HL-60/S4 (cell line): ENCODE data around the gene TNRC18.
"Not testable (repeated sequence)": the region's sequence is repeated elsewhere in the genome, so short reads cannot be mapped to it uniquely, and the experiment has no call there.

ENCODE experiments used
- in situ Hi-C: fragments of 300-500 bp; cut with MboI; formaldehyde crosslinking; loops from 2 replicates; pipeline ENCODE4 v1.14.3; 2022; ENCODE audit warnings: low sequenced_read_pairs

Gene TNRC18

DNA sequence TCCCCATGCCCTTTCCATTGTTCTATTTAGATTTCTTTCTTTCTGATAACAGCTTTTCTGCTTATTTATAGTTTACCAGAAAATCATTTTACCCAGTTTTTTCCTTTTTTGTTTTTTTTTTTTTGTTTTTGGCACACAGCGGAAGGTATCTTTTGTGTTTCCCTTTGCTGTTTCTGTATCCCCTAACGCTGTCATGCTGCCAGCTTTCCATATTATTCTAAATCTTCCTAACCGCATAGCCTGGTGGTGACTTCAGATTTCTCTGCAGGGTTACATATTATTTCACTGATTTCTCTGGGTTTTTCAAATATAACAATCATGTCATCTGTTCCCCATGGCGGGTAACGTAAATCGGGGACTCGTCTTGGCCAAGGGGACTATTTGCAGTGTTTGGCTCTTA is 144.9 kb downstream of the TNRC18 start:
- in situ Hi-C loops = no loop called here

DNA sequence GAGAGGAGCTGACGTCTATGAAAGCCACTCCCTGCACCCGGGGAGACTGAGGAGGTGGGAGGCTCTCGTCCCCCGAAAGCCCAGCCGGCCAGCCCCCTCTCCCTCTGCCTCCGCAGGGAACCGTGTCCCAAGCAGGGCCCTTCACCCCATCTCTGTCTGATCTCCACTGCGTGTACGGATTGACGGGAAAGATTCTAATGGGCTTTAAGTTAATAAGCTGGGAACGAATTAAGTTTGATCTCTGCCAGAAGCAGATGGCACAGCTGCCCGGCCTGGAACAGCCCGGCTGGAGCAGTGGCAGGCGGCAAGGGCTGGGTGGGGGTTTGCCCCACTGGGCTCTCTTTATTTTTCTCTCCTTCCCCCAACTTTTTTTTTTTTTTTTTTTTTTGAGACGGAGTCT is 147.0 kb downstream of the TNRC18 start:
- in situ Hi-C loops = no loop called here

DNA sequence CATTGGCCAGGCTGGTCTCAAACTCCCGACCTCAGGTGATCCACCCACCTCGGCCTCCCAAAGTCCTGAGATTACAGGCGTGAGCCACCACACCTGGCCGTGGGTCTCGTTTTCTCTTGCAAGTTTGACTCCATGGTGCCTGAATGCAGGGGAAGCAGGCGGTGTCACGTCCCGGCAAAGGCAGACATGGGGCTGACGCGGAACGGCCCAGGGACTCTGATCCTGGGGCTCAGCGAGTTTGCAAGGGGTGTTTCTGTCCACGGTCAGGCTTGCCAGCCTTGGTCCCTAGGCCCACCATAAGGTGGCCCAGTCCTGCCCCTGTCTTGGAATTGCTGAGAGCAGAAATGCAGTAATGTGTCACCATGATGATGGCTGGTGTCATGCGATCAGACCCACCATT is 147.5 kb downstream of the TNRC18 start:
- in situ Hi-C loops = not testable (repeated sequence)

DNA sequence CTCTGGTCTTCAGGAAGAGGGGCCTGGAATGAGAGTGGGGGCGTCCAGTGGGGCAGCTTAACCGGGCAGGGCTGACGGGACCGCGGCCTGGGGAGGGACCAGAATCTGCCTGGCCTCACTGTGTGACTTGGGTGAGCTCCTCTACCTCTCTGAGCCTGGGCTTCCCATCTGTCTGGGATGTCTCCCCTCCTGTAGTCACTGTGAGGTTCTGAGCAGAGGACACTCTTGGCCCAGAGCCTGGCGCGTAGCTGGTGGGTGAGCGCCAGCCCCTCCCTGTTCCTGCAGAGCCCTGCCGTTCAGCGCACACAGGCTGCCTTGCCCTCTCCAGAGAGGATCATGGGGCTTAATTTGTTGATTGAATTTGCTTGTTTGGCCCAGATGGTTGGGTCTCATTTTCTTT is 148.1 kb downstream of the TNRC18 start:
- in situ Hi-C loops = not testable (repeated sequence)

DNA sequence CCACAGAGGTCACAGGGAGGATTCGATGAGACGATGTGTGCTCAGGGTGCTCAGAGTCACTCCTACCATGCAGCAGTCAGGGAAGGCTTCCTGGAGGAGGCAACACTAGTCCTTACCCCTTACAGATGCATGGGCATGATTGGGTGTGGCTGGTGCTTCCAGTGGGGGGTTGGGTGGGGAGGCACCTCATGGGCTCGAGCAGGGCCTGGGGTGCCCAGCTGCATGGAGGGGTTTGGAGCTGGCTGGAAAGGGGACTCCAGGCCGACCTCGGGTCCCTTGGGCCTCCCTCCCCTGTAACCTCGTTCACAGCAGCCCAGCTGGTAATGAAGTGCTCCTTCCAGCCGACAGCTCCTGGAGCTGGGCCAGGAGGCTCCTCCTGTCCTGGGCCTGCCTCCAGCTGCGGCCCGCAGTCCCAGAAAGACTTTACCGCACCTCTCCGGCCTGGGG is 148.6 kb downstream of the TNRC18 start:
- in situ Hi-C loops = not testable (repeated sequence)

DNA sequence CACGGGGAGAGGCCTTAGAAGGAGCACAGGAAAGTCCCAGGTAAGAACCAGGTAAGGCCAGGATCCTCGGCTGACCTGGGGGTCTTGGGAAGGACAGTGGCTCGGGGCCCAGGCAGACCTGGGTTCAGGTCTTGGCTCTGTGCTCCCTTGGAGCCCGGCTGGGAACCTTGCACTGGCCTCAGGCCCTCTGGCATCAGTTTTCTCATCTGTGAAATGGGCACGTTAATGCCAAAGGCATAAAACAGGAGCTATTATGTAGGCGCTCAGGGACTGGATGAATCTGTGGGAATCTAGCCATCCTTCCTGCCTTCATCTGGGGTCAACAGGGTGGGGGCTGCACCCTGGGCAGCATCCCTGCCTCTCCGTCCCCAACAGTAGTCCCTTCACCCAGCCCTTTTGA is 149.2 kb downstream of the TNRC18 start:
- in situ Hi-C loops = no loop called here

DNA sequence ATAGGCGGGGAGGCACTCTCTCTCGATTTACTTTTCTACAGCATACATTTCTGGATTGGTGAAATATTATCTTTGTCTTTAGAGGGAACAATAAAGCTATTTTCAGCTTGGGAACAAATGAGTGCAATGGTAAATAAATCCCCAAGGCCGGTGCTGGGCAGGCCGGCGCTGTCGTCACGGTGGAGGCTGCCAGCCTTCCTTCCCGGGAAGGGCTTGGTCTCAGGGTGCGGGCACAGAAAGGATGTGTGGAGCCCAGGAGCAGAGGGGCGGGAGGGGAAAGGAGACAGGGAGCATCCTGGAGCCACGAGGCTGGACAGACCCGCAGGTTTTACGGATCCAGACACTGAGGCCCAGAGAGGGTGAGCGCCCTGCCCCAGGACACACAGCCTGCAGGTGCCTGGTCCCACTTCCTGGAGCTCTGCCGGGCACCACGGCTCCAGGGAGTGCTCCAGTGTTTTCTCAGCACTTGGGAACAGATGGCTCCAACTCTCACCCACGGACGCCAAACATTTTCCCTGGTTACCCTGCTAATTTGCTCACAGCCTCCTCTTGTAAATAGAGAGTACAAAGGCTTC is 149.7 kb downstream of the TNRC18 start:
- in situ Hi-C loops = not testable (repeated sequence)

DNA sequence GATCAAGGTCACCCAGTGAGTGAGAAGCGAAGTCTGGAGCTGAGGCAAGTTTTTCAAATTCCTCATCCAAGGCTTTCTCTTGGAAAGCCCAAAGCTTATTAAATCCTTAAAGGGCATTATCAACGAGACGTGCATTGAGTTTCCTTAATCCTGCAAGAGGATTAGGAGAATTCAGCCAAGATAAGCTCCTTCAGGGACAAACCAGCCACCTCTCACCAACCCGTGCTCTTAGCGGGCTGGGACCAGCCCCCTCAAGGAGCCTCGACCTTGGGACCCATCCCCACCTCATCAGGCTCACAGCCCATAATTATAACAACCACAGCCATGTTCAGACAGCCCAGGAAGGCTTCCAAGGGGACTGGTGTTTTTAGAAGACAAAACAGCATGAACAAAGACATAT is 152.8 kb downstream of the TNRC18 start:
- in situ Hi-C loops = no loop called here

DNA sequence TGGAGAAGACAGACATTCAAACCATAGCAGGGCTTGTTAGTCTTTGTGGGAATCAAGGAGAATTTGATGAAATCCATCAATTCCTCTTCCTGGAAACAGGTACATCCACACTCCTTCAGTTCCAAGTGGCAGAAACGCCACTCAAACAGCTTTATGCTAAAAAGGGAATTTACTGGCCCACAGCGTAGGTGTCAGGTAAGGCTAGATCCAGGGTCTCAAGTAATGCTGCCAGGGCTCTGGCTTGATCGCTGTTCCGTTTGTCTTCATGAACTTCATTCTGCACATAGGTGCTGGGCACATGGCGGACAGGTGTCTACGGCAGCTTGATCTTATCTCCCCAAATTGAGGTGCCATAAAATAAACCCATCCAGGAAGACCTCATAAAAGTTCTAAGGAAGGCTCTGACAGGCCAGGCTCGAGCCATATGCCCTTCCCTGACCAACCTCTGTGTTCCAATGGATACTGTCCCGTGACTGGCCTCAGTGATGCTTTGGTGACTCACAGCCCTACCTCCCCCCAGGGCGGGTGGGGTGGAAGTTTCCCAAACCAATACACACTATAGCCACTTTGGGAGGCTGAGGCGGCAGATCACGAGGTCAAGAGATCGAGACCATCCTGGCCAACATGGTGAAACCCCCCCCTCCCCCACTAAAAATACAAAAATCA is 153.5 kb downstream of the TNRC18 start:
- in situ Hi-C loops = not testable (repeated sequence)

DNA sequence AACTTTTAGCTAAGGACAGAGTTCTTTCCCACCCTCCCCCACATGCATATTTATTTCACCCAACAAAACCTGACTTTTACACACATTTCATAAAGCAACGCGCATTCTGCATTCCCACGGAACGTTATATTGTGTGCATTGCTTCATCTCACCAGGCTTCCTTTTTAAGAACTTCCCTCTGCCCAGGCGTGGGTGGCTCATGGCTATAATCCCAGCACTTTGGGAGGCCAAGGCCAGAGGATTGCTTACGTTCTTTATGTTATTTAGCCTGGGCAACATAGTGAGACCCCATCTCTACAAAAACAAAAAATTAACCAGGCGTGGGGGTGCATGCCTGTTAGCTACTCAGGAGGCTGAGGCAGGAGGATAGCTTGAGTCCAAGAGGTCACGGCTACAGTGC is 155.8 kb downstream of the TNRC18 start:
- in situ Hi-C loops = not testable (repeated sequence)

DNA sequence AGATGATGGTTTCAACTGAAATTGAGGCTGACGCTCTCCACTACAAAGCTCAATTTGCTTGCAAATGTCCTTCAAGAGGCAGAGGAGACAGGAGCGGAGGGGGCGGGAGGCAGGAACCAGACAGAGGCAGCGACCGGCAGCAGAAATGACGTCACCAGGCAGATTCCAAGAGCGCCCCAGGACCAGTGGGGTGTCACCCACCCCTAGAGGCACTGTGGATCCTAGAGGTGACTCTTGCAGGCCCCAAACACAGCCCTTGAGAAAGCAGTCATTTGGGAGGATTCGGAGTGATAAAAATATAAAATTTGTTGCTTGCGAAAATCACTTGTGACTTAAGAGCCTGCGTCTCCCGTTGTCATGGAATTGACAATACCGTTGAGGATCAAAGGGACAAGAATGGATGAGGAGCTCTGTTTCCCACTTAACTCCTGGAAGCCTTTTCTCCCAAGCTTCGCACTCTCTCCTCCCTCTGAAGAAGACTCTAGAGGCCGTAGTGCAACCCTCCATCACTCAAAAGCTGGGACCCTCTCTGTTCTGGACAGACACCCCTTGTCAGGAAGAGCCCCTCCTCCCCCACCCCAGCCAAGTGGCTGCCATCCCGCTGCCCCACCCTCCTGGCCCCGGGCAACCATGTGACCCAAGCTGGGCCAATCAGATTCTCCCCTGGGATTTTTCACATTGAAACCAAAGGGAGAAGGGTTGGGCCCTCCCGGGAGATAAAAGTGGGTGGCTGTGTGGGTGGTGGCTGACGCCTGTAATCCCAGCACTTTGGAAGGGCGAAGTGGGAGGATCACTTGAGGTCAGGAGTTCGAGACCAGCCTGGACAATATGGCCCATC is 157.2 kb downstream of the TNRC18 start:
- in situ Hi-C loops = no loop called here

DNA sequence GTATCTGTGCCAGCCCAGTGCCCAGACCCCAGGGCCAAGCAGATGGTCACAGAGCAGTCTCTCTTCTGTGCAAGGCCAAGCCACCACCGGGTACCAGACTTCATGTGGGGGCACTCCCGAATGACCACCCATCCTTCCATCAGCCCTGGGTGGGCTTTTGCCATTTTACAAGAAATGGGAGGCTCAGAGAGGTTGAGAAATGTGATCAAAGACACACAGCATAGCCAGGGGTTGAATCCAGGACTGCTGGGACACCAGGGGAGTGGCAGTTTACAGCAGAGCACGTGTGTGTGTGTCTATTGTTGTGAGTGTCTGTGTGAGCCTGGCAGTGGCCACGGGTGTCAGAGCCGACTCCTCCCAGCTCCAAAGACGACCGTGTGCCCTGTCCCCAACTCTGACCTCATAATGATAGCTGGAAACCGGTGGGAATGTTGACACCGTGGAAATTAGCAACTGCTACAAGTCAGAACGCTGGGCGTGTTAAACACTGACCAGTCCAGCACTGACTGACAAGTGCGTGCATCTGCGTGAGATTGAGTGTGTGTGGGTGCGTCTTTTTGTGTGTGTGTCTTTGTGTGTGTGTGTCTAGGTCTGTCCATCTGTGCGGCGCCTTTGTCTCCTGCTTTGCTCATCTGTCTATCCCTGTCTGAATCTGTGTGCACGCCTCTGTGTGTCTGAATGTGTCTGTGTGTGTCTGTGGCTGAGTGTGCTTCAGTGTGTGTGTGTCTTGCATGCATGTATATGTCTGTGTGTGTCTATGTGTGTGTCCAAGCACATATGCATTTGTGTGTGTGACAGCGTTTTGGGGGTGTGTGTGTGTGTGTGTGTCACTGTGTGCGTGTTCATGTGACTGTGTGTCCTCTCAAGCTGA is 158.1 kb downstream of the TNRC18 start:
- in situ Hi-C loops = no loop called here

DNA sequence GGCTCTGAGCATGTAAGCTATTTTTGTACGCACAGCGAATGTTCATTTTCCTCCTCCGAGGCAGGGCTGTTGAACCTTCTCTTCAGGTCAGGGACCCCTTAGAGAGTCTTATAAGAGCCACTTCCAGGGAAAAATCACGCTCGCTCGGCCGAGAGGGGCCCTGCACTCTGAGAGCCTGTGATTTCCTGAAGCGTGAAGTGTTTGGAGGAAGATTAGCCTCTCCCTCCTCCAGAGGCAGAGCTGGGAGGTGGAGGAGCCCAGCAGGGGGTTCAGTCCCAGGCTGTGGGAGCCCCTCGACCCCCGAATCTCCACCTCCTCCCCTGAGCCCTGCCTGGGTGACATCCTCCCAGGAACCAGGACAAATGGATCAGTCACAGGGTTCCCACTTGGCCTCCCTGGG is 160.6 kb downstream of the TNRC18 start:
- in situ Hi-C loops = not testable (repeated sequence)

DNA sequence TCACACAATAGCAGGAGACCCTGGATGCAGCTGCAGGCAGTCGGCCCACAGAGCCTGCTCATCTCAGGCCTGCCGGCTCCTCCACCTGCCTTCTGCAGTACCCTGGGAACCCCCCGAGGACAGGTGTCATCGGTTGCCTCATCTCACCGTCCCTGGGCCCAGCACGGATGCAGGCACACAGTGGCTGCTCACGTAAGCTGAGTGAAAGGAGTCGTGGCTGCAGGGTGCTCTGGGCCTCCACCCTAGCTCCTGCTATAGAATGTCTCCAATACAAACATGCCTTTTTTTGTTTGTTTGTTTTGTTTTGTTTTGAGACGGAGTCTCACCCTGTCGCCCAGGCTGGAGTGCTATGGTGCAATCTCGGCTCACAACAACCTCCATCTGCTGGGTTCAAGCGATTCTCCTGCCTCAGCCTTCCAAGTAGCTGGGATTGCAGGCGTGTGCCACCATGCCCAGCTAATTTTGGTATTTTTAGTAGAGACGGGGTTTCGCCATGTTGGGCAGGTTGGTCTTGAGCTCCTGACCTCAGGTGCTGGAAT is 163.0 kb downstream of the TNRC18 start:
- in situ Hi-C loops = not testable (repeated sequence)
